DND-41 (cell line): ENCODE results near the gene COX7A2L.

ENCODE experiments used
- ATAC-seq: fragments of 200-7000 bp; cut with Tn5 transposase; 3 replicates; pipeline ENCODE4 v1.9.1; 2021; ENCODE audit warnings: low read depth; ENCODE audit not compliant: insufficient read depth
- DNase-seq: peaks from one replicate; pipeline ENCODE4 v3.0.0-alpha.2; 2020
- H2AFZ ChIP-seq: 2 replicates; pipeline ENCODE4 v1.6.0; 2012; ENCODE audit warnings: low read depth, low read length
- H3K27ac ChIP-seq: 2 replicates; pipeline ENCODE4 v1.5.1; 2012; ENCODE audit warnings: low read length, inconsistent platforms
- H3K27me3 ChIP-seq: fragments of 200-600 bp; sonication (generic); 2 replicates; pipeline ENCODE4 v1.6.0; 2012; ENCODE audit warnings: low read length, mild to moderate bottlenecking, inconsistent platforms; ENCODE audit not compliant: insufficient read depth, poor library complexity
- H3K36me3 ChIP-seq: 2 replicates; pipeline ENCODE4 v1.5.1; 2012; ENCODE audit warnings: low read length, inconsistent platforms; ENCODE audit not compliant: insufficient read depth
- H3K4me1 ChIP-seq: 2 replicates; pipeline ENCODE4 v1.5.1; 2012; ENCODE audit warnings: mild to moderate bottlenecking, low read length; ENCODE audit not compliant: insufficient read depth
- H3K4me2 ChIP-seq: 2 replicates; pipeline ENCODE4 v1.6.0; 2012; ENCODE audit warnings: mild to moderate bottlenecking, moderate library complexity, low read length, inconsistent platforms; ENCODE audit not compliant: insufficient read depth
- H3K4me3 ChIP-seq, 2 experiments: fragments of 200-600 bp in 1 of 2; shearing (Covaris generic) in 1 of 2; 2 replicates each; pipeline ENCODE4 v1.5.1; 2012 to 2016; ENCODE audit warnings: inconsistent platforms in 2 of 2, low read length in 2 of 2, mild to moderate bottlenecking in 2 of 2, low read depth in 1 of 2, moderate library complexity in 1 of 2
- H3K79me2 ChIP-seq: 2 replicates; pipeline ENCODE4 v1.6.0; 2012; ENCODE audit warnings: low read length, inconsistent platforms; ENCODE audit not compliant: insufficient read depth
- H3K9ac ChIP-seq: 2 replicates; pipeline ENCODE4 v1.6.0; 2012; ENCODE audit warnings: low read depth, mild to moderate bottlenecking, inconsistent platforms, low read length, moderate library complexity
- H3K9me3 ChIP-seq: 2 replicates; pipeline ENCODE4 v1.5.1; 2012; ENCODE audit warnings: low read length, moderate library complexity, mild to moderate bottlenecking, inconsistent platforms; ENCODE audit not compliant: insufficient read depth, severe bottlenecking
- H4K20me1 ChIP-seq: 2 replicates; pipeline ENCODE4 v1.6.0; 2012; ENCODE audit warnings: low read length; ENCODE audit not compliant: insufficient read depth
- CTCF ChIP-seq: IDR thresholded peaks from 2 replicates; pipeline ENCODE4 v1.5.1; 2012; ENCODE audit warnings: borderline replicate concordance, low read length, moderate library complexity, mild to moderate bottlenecking; ENCODE audit not compliant: poor library complexity, severe bottlenecking; ENCODE audit errors: extremely low read depth
- EZH2 ChIP-seq: IDR thresholded peaks from 3 replicates; pipeline ENCODE4 v1.6.1; 2012; ENCODE audit warnings: borderline replicate concordance, low read depth, mild to moderate bottlenecking, moderate library complexity, low read length, inconsistent platforms; ENCODE audit not compliant: severe bottlenecking

Gene COX7A2L

GRCh38 chr2:42314892-42315468, 46.0 kb downstream of the COX7A2L start:
- H4K20me1 ChIP-seq = no peaks in the 10 kb centered on the region
- no peaks in the 10 kb centered on the region for H3K79me2 ChIP-seq
- no peak overlapping the region for H3K27ac ChIP-seq
- TF ChIP-seq CTCF (no peak), EZH2 (no peak)
- no peaks in the 10 kb centered on the region for H3K27me3 ChIP-seq
- no peak overlapping the region for H3K4me3 ChIP-seq
- H3K4me2 ChIP-seq = no peak overlapping the region
- H3K4me1 ChIP-seq = no peaks in the 10 kb centered on the region
- DNase-seq (no peak), ATAC-seq (no peak)
- no peak overlapping the region for H3K9ac ChIP-seq
- H3K9me3 ChIP-seq = no peaks in the 10 kb centered on the region
- H3K36me3 ChIP-seq = peaks cover 38% of the 10 kb centered on the region; the same call in 1 of the 2 replicates
- H2AFZ ChIP-seq = no peak overlapping the region

- Histone ChIP-seq H3K4me2 (no peak overlapping the region), H3K27ac (no peak overlapping the region), H2AFZ (no peak overlapping the region), H3K36me3 (peaks cover 32% of the 10 kb centered on the region), H3K4me1 (no peaks in the 10 kb centered on the region), H3K27me3 (no peaks in the 10 kb centered on the region), H3K4me3 (no peak overlapping the region), H4K20me1 (no peaks in the 10 kb centered on the region), H3K9me3 (no peaks in the 10 kb centered on the region), H3K79me2 (no peaks in the 10 kb centered on the region), H3K9ac (no peak overlapping the region)
- DNase-seq = no peak
- TF ChIP-seq CTCF (no peak), EZH2 (no peak)
- no peak for ATAC-seq
Observed at GRCh38 chr2:42312106-42312505, 48.9 kb downstream of the COX7A2L start.

GRCh38 chr2:42310007-42310515, 51.0 kb downstream of the COX7A2L start:
- Histone ChIP-seq H2AFZ (no peak overlapping the region), H3K9me3 (no peaks in the 10 kb centered on the region), H3K27me3 (no peaks in the 10 kb centered on the region), H3K9ac (no peak overlapping the region), H3K27ac (no peak overlapping the region), H3K4me1 (peaks cover 11% of the 10 kb centered on the region), H3K36me3 (peaks cover 25% of the 10 kb centered on the region), H3K4me3 (no peak overlapping the region), H3K4me2 (no peak overlapping the region), H3K79me2 (no peaks in the 10 kb centered on the region), H4K20me1 (no peaks in the 10 kb centered on the region)
- no peak for DNase-seq
- ATAC-seq = no peak
- no peak for TF ChIP-seq EZH2
- no peak for TF ChIP-seq CTCF

- Histone ChIP-seq H3K9me3 (no peaks in the 10 kb centered on the region), H3K27ac (no peak overlapping the region), H3K4me3 (no peak overlapping the region), H2AFZ (no peak overlapping the region), H3K27me3 (no peaks in the 10 kb centered on the region), H3K4me2 (no peak overlapping the region), H3K4me1 (peaks cover 11% of the 10 kb centered on the region), H3K79me2 (no peaks in the 10 kb centered on the region), H3K36me3 (peaks cover 22% of the 10 kb centered on the region), H3K9ac (no peak overlapping the region), H4K20me1 (no peaks in the 10 kb centered on the region)
- DNase-seq = no peak
- no peak for TF ChIP-seq EZH2
- TF ChIP-seq CTCF = no peak
- ATAC-seq = no peak
Observed at GRCh38 chr2:42309366-42309765, 51.7 kb downstream of the COX7A2L start.
